ENCODE results near the gene TEC.

GRCh38 chr4:48269861-48270522 lies 354 bp upstream of the TEC start:
- TF ChIP-seq CTCF (IDR thresholded peaks at IDR 0.05) = peak; percentile 22; the same call in 1 of the 2 replicates
- no peak for TF ChIP-seq REST (IDR thresholded peaks at IDR 0.05; ENCODE audit: insufficient read depth in 1 of 2, low read depth in 2 of 2, low read length in 1 of 2)
- no peak for TF ChIP-seq POLR2AphosphoS5 (IDR thresholded peaks at IDR 0.05; ENCODE audit: low read depth, low read length)
- TF ChIP-seq SIN3A (IDR thresholded peaks at IDR 0.05; ENCODE audit: borderline replicate concordance, insufficient read depth, low read depth, low read length) = no peak

All from Panc1 (cell line).